ENCODE data around the gene FN1. TPM values are rescaled to one million over a fixed set of nuclear protein-coding genes. Genes with fewer than 3 reads are reported as not detected.

FN1 gene
- total and polyA plus RNA-seq, 12 donors, result 44.6 to 322 (median 110) TPM

GRCh38 chr2:215466097-215466909 lies 30.4 kb upstream of the FN1 start:
- TF ChIP-seq CTCF (IDR thresholded peaks at IDR 0.05), result no peak
- TF ChIP-seq POLR2A (IDR thresholded peaks at IDR 0.05), result no peak
- Histone ChIP-seq H3K36me3 (replicated peaks in 1 of 2) (no peaks in the 10 kb centered on the region), H3K27ac (no peak overlapping the region), H3K27me3 (no peaks in the 10 kb centered on the region), H3K4me1 (replicated peaks in 1 of 2) (peaks cover 0 to 5% of the 10 kb centered on the region in 2 donors), H3K9me3 (replicated peaks in 1 of 3) (no peaks in the 10 kb centered on the region), H3K4me3 (no peak overlapping the region)
- intact Hi-C loops (cut with DNase I), result no loop called here
- DNase-seq, result no peak
- WGBS, 4 donors, result 78 to 87% (median 83%) methylated on average over 3 of the region's 3 CpGs

- 62 to 67% (median 65%) methylated on average over 2 of the region's 2 CpGs for WGBS, 4 donors
- no peak for TF ChIP-seq CTCF (IDR thresholded peaks at IDR 0.05)
- no peak for TF ChIP-seq POLR2A (IDR thresholded peaks at IDR 0.05)
- H3K27me3 ChIP-seq, result no peaks in the 10 kb centered on the region
- no peak overlapping the region for H3K4me3 ChIP-seq
- H3K4me1 ChIP-seq (replicated peaks in 1 of 2), result peaks cover 0 to 14% of the 10 kb centered on the region in 2 donors
- no peaks in the 10 kb centered on the region for H3K36me3 ChIP-seq (replicated peaks in 1 of 2)
- DNase-seq, result no peak
- intact Hi-C loops (cut with DNase I), result no loop called here
- no peaks in the 10 kb centered on the region for H3K9me3 ChIP-seq (replicated peaks in 1 of 3)
- no peak overlapping the region for H3K27ac ChIP-seq
Observed at GRCh38 chr2:215465256-215465655, 29.4 kb upstream of the FN1 start.

GRCh38 chr2:215461836-215462532 lies 26.1 kb upstream of the FN1 start:
- Histone ChIP-seq H3K36me3 (replicated peaks in 1 of 2) (no peaks in the 10 kb centered on the region), H3K9me3 (replicated peaks in 1 of 3) (no peaks in the 10 kb centered on the region), H3K27me3 (no peaks in the 10 kb centered on the region), H3K4me3 (no peak overlapping the region), H3K4me1 (replicated peaks in 1 of 2) (peaks cover 0 to 17% of the 10 kb centered on the region in 2 donors), H3K27ac (no peak overlapping the region)
- TF ChIP-seq POLR2A (IDR thresholded peaks at IDR 0.05) (no peak), CTCF (IDR thresholded peaks at IDR 0.05) (no peak)
- intact Hi-C loops (cut with DNase I), result no loop called here
- no peak for DNase-seq
- 89 to 90% (median 90%) methylated on average over 5 of the region's 5 CpGs for WGBS, 4 donors

- intact Hi-C loops (cut with DNase I), result no loop called here
- 36 to 43% (median 39%) methylated on average over 4 of the region's 4 CpGs for WGBS, 4 donors
Observed at GRCh38 chr2:215460682-215461382, 25.0 kb upstream of the FN1 start.

More at GRCh38 chr2:215460682-215461382, 25.0 kb upstream of the FN1 start:
- H3K9me3 ChIP-seq (replicated peaks in 1 of 3), result no peaks in the 10 kb centered on the region
- TF ChIP-seq POLR2A (IDR thresholded peaks at IDR 0.05) (no peak), CTCF (IDR thresholded peaks at IDR 0.05) (no peak)
- peaks cover 0 to 17% of the 10 kb centered on the region in 2 donors for H3K4me1 ChIP-seq (replicated peaks in 1 of 2)
- H3K27ac ChIP-seq, result peak overlapping the region in 1 of 5 donors; percentile 11
- H3K27me3 ChIP-seq, result no peaks in the 10 kb centered on the region
- H3K4me3 ChIP-seq, result no peak overlapping the region
- peak in 1 of 7 donors; percentile 24 for DNase-seq
- no peaks in the 10 kb centered on the region for H3K36me3 ChIP-seq (replicated peaks in 1 of 2)
